HCT116 (cell line): Measurements from ENCODE around the gene ITIH3. TPM values are rescaled to one million over a fixed set of nuclear protein-coding genes. Genes with fewer than 3 reads are reported as not detected.

ENCODE experiments used
- ATAC-seq: fragments of 200-7000 bp; cut with Tn5 transposase; 2 replicates; pipeline ENCODE4 v1.9.1; 2020; ENCODE audit warnings: mild to moderate bottlenecking, moderate library complexity
- BruUV-seq: library from RNA; stranded (reverse); fragments of 400-500 nt; replicated peaks from 2 replicates; lab custom pipeline; 2021; lab: Mats Ljungman, UMichigan
- CTCF ChIA-PET: fragments of 300-600 bp; sonication (Branson Sonifier 250); formaldehyde crosslinking; loops from one replicate; lab custom pipeline; 2021; ENCODE audit warnings: antibody characterized with exemption; lab: Charles Lee
- POLR2A ChIA-PET: fragments of 300-600, 350-600 bp; sonication (Branson Sonifier 250); formaldehyde crosslinking; loops from one replicate; lab custom pipeline; 2021; ENCODE audit warnings: antibody characterized with exemption; lab: Charles Lee
- RAD21 ChIA-PET, 2 experiments: fragments of 300-600 bp; sonication (Branson Sonifier 250); formaldehyde crosslinking; loops; one replicate each; lab custom pipeline; 2023; ENCODE audit warnings: low total read pairs in 2 of 2; ENCODE audit not compliant: uncharacterized antibody in 2 of 2, unreplicated experiment in 2 of 2, low non-redundant PET in 1 of 2; lab: Charles Lee
- DNase-seq: peaks from one replicate; pipeline ENCODE4 v3.0.0-alpha.2; 2010; ENCODE audit warnings: low read depth, low spot score
- H2AFZ ChIP-seq: fragments of 200-600 bp; shearing (Covaris generic), sonication (generic); 2 replicates; pipeline ENCODE4 v1.6.1; 2017; ENCODE audit warnings: low read depth, mixed run types, mixed read lengths, antibody characterized with exemption, low read length; ENCODE audit not compliant: poor library complexity, severe bottlenecking
- H3K27ac ChIP-seq: 2 replicates; pipeline ENCODE4 v1.5.1; 2012; ENCODE audit warnings: low read depth, low read length
- H3K27me3 ChIP-seq: fragments of 200-600 bp; sonication (generic); 2 replicates; pipeline ENCODE4 v1.6.1; 2016; ENCODE audit warnings: mixed run types, low read length, mixed read lengths; ENCODE audit not compliant: insufficient read depth
- H3K36me3 ChIP-seq, 2 experiments: fragments of 200-500 bp in 1 of 2; fragments of 200-600 bp in 1 of 2; sonication (Bioruptor generic) in 1 of 2; sonication (generic) in 1 of 2; 2 replicates each; pipeline versions ENCODE4 v1.5.1 to v1.6.1; 2014 to 2016; ENCODE audit warnings: low read length in 2 of 2, inconsistent platforms in 1 of 2, mixed read lengths in 1 of 2, mixed run types in 1 of 2; ENCODE audit not compliant: insufficient read depth in 2 of 2, control insufficient read depth in 1 of 2
- H3K4me1 ChIP-seq, 2 experiments: fragments of 200-600 bp in 1 of 2; sonication (generic) in 1 of 2; 2 replicates each; pipeline versions ENCODE4 v1.5.1 to v1.6.1; 2012 to 2017; ENCODE audit warnings: low read length in 2 of 2, inconsistent platforms in 1 of 2, mild to moderate bottlenecking in 1 of 2, mixed read lengths in 1 of 2, mixed run types in 1 of 2, moderate library complexity in 1 of 2; ENCODE audit not compliant: insufficient read depth in 2 of 2, control insufficient read depth in 1 of 2
- H3K4me2 ChIP-seq: fragments of 200-600 bp; sonication (generic); 2 replicates; pipeline ENCODE4 v1.6.1; 2017; ENCODE audit warnings: mixed run types, low read length, mixed read lengths
- H3K4me3 ChIP-seq, 2 experiments: fragments of 200-600 bp in 1 of 2; sonication (generic) in 1 of 2; replicated peaks in 1 of 2; 2 replicates each; pipeline ENCODE4 v1.5.1; 2011 to 2016; ENCODE audit warnings: low read length in 2 of 2, control low read depth in 1 of 2, low read depth in 1 of 2, mild to moderate bottlenecking in 1 of 2, mixed read lengths in 1 of 2, mixed run types in 1 of 2
- H3K79me2 ChIP-seq: fragments of 200-600 bp; sonication (generic); 2 replicates; pipeline ENCODE4 v1.6.1; 2017; ENCODE audit warnings: mild to moderate bottlenecking, mixed run types, low read length, moderate library complexity, mixed read lengths; ENCODE audit not compliant: insufficient read depth
- H3K9ac ChIP-seq: fragments of 200-600 bp; sonication (generic); 2 replicates; pipeline ENCODE4 v1.6.1; 2016; ENCODE audit warnings: low read length, mixed read lengths
- H3K9me2 ChIP-seq: fragments of 200-600 bp; sonication (generic), shearing (Covaris generic); 2 replicates; pipeline ENCODE4 v1.6.1; 2017; ENCODE audit warnings: mixed run types, mild to moderate bottlenecking, moderate library complexity; ENCODE audit not compliant: insufficient read depth
- H3K9me3 ChIP-seq, 2 experiments: fragments of 200-500 bp in 1 of 2; fragments of 200-600 bp in 1 of 2; sonication (Bioruptor generic) in 1 of 2; sonication (generic) in 1 of 2; 2 replicates each; pipeline ENCODE4 v1.6.1; 2014 to 2017; ENCODE audit warnings: low read length in 2 of 2, mixed read lengths in 2 of 2, inconsistent platforms in 1 of 2, low read depth in 1 of 2, mild to moderate bottlenecking in 1 of 2, mixed run types in 1 of 2, moderate library complexity in 1 of 2; ENCODE audit not compliant: control insufficient read depth in 1 of 2, insufficient read depth in 1 of 2
- H4K20me1 ChIP-seq: fragments of 200-600 bp; sonication (generic), shearing (Covaris generic); 2 replicates; pipeline ENCODE4 v1.6.1; 2017; ENCODE audit warnings: mixed run types, mild to moderate bottlenecking, moderate library complexity; ENCODE audit not compliant: insufficient read depth
- CEBPB ChIP-seq: IDR thresholded peaks from 2 replicates; pipeline ENCODE4 v1.6.1; 2012; ENCODE audit warnings: low read depth
- ELF1 ChIP-seq: IDR thresholded peaks from 2 replicates; pipeline ENCODE4 v1.6.1; 2012; ENCODE audit warnings: low read depth, borderline replicate concordance
- EZH2phosphoT487 ChIP-seq: fragments of 200-600 bp; IDR thresholded peaks from 2 replicates; pipeline ENCODE4 v1.6.1; 2018; ENCODE audit warnings: antibody characterized with exemption, borderline replicate concordance
- JUND ChIP-seq: IDR thresholded peaks from 2 replicates; pipeline ENCODE4 v1.6.1; 2012
- POLR2A ChIP-seq: IDR thresholded peaks from 2 replicates; pipeline ENCODE4 v1.7.0; 2011; ENCODE audit warnings: borderline replicate concordance; ENCODE audit not compliant: insufficient read depth, insufficient read length; ENCODE audit errors: extremely low read depth
- REST ChIP-seq: IDR thresholded peaks from 2 replicates; pipeline ENCODE4 v1.6.1; 2012; ENCODE audit warnings: low read depth
- SIN3A ChIP-seq: IDR thresholded peaks from 2 replicates; pipeline ENCODE4 v1.6.1; 2012; ENCODE audit warnings: low read depth
- SP1 ChIP-seq: IDR thresholded peaks from 2 replicates; pipeline ENCODE4 v1.6.1; 2012; ENCODE audit warnings: low read depth
- ZBTB33 ChIP-seq: IDR thresholded peaks from 2 replicates; pipeline ENCODE4 v1.6.1; 2011; ENCODE audit warnings: mild to moderate bottlenecking, low read length, moderate library complexity; ENCODE audit not compliant: insufficient replicate concordance; ENCODE audit errors: extremely low read depth
- ZNF274 ChIP-seq: fragments of 200-500 bp; sonication (Bioruptor generic); IDR thresholded peaks from 2 replicates; pipeline ENCODE4 v1.6.1; 2014; ENCODE audit warnings: mild to moderate bottlenecking, low read depth, low read length, inconsistent platforms
- intact Hi-C: fragments of 100-400 bp; cut with micrococcal nuclease; formaldehyde crosslinking; loops from 2 replicates; pipeline ENCODE4 v1.10.0; 2022
- total RNA-seq: library from RNA; stranded (reverse); gene quantifications from one replicate; pipeline ENCODE4 v1.2.1, GENCODE V29; 2021; ENCODE audit not compliant: unreplicated experiment

The ITIH3 gene
- total RNA-seq, 1 experiment from 2014 or later, result 0.44 TPM

- POLR2A ChIA-PET, result no interaction called here
- ATAC-seq, result no peak
- H3K9me2 ChIP-seq, result no peaks in the 10 kb centered on the region
- intact Hi-C loops, result no loop called here
- H3K4me3 ChIP-seq, result no peak overlapping the region
- H3K27ac ChIP-seq, result no peak overlapping the region
- no peaks in the 10 kb centered on the region for H3K9me3 ChIP-seq
- no peaks in the 10 kb centered on the region for H3K36me3 ChIP-seq
- H3K79me2 ChIP-seq, result no peaks in the 10 kb centered on the region
- H3K4me2 ChIP-seq, result no peak overlapping the region
- CTCF ChIA-PET, result interaction anchor here (1.0 kb wide), 1 partner anchor 10 kb away, joined by 3 read pairs; no protein-coding TSS in a partner anchor
- H3K4me1 ChIP-seq, result no peaks in the 10 kb centered on the region
- no peak for DNase-seq
- H3K9ac ChIP-seq, result no peak overlapping the region
- RAD21 ChIA-PET, result no interaction called here
- H2AFZ ChIP-seq, result no peak overlapping the region
- TF ChIP-seq EZH2phosphoT487 (no peak), SIN3A (no peak), ZBTB33 (no peak), CEBPB (no peak), REST (no peak), JUND (no peak), ZNF274 (no peak), SP1 (no peak), POLR2A (no peak), ELF1 (no peak)
- no TSS peak for BruUV-seq
- no peaks in the 10 kb centered on the region for H3K27me3 ChIP-seq
- no peaks in the 10 kb centered on the region for H4K20me1 ChIP-seq
Measured at GRCh38 chr3:52843108-52843865, 48.7 kb downstream of the ITIH3 start.
